Parathyroid adenoma (tissue), 2 donors: ENCODE results near the gene REEP1.

Experiments
- H2AFZ ChIP-seq: fragments of 300-600 bp; sonication (generic); one replicate; pipeline ENCODE4 v1.7.0; 2017; ENCODE audit warnings: antibody characterized with exemption, mild to moderate bottlenecking
- H3K27ac ChIP-seq: fragments of 300-600 bp; sonication (generic); one replicate; pipeline ENCODE4 v1.7.0; 2017
- H3K27me3 ChIP-seq: fragments of 300-600 bp; sonication (generic); one replicate; pipeline ENCODE4 v1.7.0; 2017; ENCODE audit warnings: low read length; ENCODE audit not compliant: control insufficient read depth, insufficient read depth
- H3K36me3 ChIP-seq: fragments of 300-600 bp; sonication (generic); one replicate; pipeline ENCODE4 v1.7.0; 2017; ENCODE audit warnings: low read length; ENCODE audit not compliant: control insufficient read depth, insufficient read depth
- H3K4me1 ChIP-seq: fragments of 300-600 bp; sonication (generic); one replicate; pipeline ENCODE4 v1.7.0; 2017; ENCODE audit warnings: control low read depth
- H3K4me2 ChIP-seq: fragments of 300-600 bp; sonication (generic); one replicate; pipeline ENCODE4 v1.7.0; 2017; ENCODE audit warnings: low read length
- H3K4me3 ChIP-seq: fragments of 300-600 bp; sonication (generic); one replicate; pipeline ENCODE4 v1.7.0; 2017; ENCODE audit warnings: low read depth, low read length
- H3K79me2 ChIP-seq: fragments of 300-600 bp; sonication (generic); one replicate; pipeline ENCODE4 v1.7.0; 2017; ENCODE audit warnings: control low read depth
- H3K9ac ChIP-seq: fragments of 300-600 bp; sonication (generic); one replicate; pipeline ENCODE4 v1.7.0; 2017; ENCODE audit warnings: mild to moderate bottlenecking
- H3K9me3 ChIP-seq: fragments of 300-600 bp; sonication (generic); one replicate; pipeline ENCODE4 v1.7.0; 2017; ENCODE audit warnings: low read length; ENCODE audit not compliant: control insufficient read depth
- TF ChIP-seq, protein P1 (sequence below): fragments of 300-600 bp; sonication (generic); IDR thresholded peaks from one replicate; pipeline ENCODE4 v1.7.0; 2017; ENCODE audit warnings: antibody characterized with exemption, mild to moderate bottlenecking
- donor health status: primary hyperparathyroidism.

REEP1 gene

DNA sequence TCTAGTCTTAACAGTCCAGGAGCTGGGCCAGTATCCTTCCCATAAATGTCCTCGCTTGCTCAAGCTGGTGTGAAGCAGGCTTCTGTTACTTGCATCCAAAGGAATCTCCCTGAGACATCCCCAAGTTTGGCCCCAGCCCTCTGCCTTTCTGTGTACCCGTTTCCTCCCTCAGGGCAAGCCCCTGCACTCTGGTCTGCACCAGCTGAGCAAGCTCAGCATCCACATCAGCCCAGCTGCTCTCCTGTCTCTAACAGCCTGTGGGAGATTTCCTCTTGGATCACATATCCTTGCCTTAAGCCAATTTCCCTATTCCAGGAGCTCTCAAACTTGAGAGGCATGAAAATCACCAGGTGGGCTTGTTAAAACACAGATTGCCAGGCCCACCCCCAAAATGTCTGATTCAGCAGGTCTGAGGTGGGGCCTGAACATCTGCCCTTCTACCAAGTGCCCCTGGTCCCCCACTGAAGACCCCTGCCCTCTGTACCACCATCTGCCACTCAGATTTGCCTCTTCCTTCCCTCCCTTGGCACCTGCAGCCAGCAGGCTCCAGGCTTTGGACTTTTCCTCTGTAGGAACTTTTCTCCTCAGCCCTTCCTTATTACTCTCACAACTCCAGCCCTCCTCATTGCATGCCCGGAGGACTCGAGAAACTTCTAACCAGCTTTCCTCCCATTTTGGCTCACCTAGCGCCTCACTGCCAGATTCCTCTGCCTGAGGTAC, 32.1 kb downstream of the REEP1 start:
- Histone ChIP-seq H3K79me2 (peaks cover 1% of the 10 kb centered on the region), H2AFZ (no peak overlapping the region), H3K36me3 (no peaks in the 10 kb centered on the region), H3K4me3 (no peak overlapping the region), H3K9ac (no peak overlapping the region), H3K27me3 (no peaks in the 10 kb centered on the region), H3K9me3 (no peaks in the 10 kb centered on the region), H3K27ac (no peak overlapping the region), H3K4me2 (no peak overlapping the region), H3K4me1 (peaks cover 1% of the 10 kb centered on the region)
- TF ChIP-seq, protein P1, sequence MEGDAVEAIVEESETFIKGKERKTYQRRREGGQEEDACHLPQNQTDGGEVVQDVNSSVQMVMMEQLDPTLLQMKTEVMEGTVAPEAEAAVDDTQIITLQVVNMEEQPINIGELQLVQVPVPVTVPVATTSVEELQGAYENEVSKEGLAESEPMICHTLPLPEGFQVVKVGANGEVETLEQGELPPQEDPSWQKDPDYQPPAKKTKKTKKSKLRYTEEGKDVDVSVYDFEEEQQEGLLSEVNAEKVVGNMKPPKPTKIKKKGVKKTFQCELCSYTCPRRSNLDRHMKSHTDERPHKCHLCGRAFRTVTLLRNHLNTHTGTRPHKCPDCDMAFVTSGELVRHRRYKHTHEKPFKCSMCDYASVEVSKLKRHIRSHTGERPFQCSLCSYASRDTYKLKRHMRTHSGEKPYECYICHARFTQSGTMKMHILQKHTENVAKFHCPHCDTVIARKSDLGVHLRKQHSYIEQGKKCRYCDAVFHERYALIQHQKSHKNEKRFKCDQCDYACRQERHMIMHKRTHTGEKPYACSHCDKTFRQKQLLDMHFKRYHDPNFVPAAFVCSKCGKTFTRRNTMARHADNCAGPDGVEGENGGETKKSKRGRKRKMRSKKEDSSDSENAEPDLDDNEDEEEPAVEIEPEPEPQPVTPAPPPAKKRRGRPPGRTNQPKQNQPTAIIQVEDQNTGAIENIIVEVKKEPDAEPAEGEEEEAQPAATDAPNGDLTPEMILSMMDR = no peak

DNA sequence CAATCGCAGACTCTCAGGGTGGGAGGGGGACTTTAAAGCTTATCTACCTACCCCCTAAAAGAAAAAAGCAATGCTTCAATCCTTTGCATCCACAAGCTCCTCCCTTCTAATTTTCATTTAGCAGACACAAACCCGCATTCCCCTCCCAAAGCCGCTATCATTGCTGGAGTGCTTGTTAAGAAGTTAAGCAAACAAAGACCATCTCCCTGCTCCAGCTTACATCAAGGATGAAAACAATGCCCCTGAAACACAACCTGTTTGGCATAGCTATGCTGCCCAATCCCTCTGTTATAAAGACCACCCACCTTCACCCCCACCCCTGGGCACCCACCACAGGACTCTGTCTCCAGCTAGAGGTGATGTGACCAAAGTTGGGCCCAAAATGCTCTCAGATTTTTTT, 33.0 kb downstream of the REEP1 start:
- Histone ChIP-seq H3K9me3 (no peaks in the 10 kb centered on the region), H2AFZ (no peak overlapping the region), H3K36me3 (no peaks in the 10 kb centered on the region), H3K4me3 (no peak overlapping the region), H3K4me1 (no peaks in the 10 kb centered on the region), H3K9ac (no peak overlapping the region), H3K4me2 (no peak overlapping the region), H3K27me3 (no peaks in the 10 kb centered on the region), H3K27ac (no peak overlapping the region), H3K79me2 (no peaks in the 10 kb centered on the region)
- TF ChIP-seq, protein P1 = no peak

DNA sequence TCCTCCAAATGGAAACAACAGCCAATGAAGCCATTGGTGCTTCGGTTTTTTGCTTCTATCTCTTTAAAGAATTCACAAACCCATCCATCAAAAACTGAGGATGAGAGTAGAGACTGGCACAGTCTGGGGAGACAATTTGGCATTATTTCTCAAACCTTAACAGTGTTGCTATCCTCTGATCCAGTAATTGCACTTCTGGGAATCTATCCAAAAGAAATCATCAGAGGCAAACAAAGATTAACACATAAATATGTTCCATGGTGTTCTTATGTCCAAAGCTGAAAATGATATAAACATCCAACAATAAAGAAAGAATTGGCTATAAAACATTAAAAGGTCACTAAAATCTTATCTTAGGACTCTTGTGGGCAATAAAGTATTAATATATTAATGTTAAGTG, 35.1 kb downstream of the REEP1 start:
- H3K4me3 ChIP-seq = no peak overlapping the region
- no peaks in the 10 kb centered on the region for H3K36me3 ChIP-seq
- H3K9me3 ChIP-seq = no peaks in the 10 kb centered on the region
- H3K27me3 ChIP-seq = no peaks in the 10 kb centered on the region
- no peak overlapping the region for H3K4me2 ChIP-seq
- no peak overlapping the region for H2AFZ ChIP-seq
- H3K9ac ChIP-seq = no peak overlapping the region
- H3K27ac ChIP-seq = no peak overlapping the region
- TF ChIP-seq, protein P1 = no peak
- peaks cover 8% of the 10 kb centered on the region for H3K4me1 ChIP-seq
- no peaks in the 10 kb centered on the region for H3K79me2 ChIP-seq

DNA sequence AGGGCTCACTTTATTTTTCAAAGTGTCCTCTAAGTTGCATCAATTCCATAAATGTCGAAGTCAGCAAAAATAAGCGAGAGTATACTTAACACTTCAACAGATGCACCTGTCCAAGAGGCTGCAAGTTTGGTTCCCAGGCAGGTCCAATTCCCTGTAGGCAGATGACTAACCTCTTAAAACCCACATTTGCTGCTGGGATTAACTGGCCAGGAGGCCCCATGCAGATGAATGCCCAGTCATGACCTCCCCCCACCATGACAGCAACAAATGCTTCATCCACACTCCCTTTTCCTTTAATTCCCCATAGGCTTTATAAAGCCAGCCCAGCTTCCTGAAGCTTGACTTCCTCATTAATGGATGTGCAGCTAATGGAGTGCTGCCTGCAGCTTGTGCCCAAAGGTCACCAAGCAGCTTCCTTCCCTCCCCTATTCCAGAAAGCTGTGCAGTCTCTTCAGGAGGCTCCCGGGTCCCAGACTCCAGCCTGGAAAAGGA, 35.7 kb downstream of the REEP1 start:
- no peak overlapping the region for H3K27ac ChIP-seq
- TF ChIP-seq, protein P1 = no peak

DNA sequence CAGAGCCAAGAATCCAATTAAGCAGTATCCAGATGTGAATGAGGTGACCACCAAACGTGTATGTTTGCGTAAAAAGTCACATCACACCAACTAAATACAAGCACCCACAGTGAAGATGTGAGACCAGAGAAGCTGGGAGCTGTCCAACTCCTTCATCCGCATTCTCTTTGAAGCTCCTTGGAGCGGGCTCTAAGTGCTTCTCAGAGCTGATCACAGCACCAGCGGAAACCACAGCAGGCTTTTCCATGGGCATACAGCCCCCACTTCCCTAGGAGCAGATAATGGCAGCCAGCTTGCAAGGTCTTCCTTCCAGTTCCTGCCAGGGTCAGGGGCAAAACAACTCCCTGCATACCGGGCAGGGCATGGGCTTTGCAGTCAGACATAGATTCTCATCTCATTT, 36.4 kb downstream of the REEP1 start:
- H3K4me2 ChIP-seq = no peak overlapping the region
- no peaks in the 10 kb centered on the region for H3K9me3 ChIP-seq
- H2AFZ ChIP-seq = no peak overlapping the region
- H3K36me3 ChIP-seq = no peaks in the 10 kb centered on the region
- H3K9ac ChIP-seq = no peak overlapping the region
- H3K4me1 ChIP-seq = peaks cover 8% of the 10 kb centered on the region
- no peak overlapping the region for H3K4me3 ChIP-seq
- H3K79me2 ChIP-seq = no peaks in the 10 kb centered on the region
- no peaks in the 10 kb centered on the region for H3K27me3 ChIP-seq
- TF ChIP-seq, protein P1 = no peak
- no peak overlapping the region for H3K27ac ChIP-seq

More for the DNA sequence above, 35.7 kb downstream of the REEP1 start:
- H3K4me2 ChIP-seq = no peak overlapping the region
- H2AFZ ChIP-seq = no peak overlapping the region
- H3K9me3 ChIP-seq = no peaks in the 10 kb centered on the region
- H3K4me3 ChIP-seq = no peak overlapping the region
- no peak overlapping the region for H3K9ac ChIP-seq
- no peaks in the 10 kb centered on the region for H3K36me3 ChIP-seq
- H3K27me3 ChIP-seq = no peaks in the 10 kb centered on the region
- peaks cover 8% of the 10 kb centered on the region for H3K4me1 ChIP-seq
- H3K79me2 ChIP-seq = no peaks in the 10 kb centered on the region
